Tongue (tissue), 2 donors: ENCODE measurements around the gene RHPN2. TPM values are rescaled to one million over a fixed set of nuclear protein-coding genes. Genes with fewer than 3 reads are reported as not detected.
A peak's percentile ranks its signal among the peaks of the same experiment; 100 is the strongest.
"Not testable (repeated sequence)": the region's sequence is repeated elsewhere in the genome, so short reads cannot be mapped to it uniquely, and the experiment has no call there.

Experiments used
- DNase-seq: peaks from one replicate; pipeline ENCODE4 v3.0.0-alpha.2; 2015
- total RNA-seq: library from RNA; depleted of rRNA; stranded (reverse); fragments of >200 nt; gene quantifications from one replicate; pipeline ENCODE4 v1.2.3, GENCODE V29; 2014

RHPN2 gene
- total RNA-seq, 1 donor from 2014 or later = 4.1 TPM

DNA sequence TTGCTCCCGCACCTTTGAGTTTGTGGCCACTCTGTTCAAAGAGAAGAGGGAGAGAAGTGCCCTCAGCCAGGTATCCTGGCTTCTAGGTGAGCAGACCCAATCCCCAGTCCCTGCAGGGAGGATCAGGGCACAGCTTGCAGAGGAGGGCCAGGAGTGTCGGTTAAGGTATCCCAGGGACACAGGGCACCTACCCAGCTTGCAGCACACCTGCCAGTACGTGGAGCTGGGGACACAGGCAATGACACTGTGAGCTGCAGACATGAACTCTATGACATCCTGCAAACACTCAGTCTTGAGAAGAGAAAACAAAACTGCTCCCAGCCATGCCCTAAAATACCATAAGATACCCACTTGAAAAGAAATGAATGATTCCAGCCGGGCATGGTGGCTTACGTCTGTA is 38.1 kb downstream of the RHPN2 start:
- not testable (repeated sequence) for DNase-seq

DNA sequence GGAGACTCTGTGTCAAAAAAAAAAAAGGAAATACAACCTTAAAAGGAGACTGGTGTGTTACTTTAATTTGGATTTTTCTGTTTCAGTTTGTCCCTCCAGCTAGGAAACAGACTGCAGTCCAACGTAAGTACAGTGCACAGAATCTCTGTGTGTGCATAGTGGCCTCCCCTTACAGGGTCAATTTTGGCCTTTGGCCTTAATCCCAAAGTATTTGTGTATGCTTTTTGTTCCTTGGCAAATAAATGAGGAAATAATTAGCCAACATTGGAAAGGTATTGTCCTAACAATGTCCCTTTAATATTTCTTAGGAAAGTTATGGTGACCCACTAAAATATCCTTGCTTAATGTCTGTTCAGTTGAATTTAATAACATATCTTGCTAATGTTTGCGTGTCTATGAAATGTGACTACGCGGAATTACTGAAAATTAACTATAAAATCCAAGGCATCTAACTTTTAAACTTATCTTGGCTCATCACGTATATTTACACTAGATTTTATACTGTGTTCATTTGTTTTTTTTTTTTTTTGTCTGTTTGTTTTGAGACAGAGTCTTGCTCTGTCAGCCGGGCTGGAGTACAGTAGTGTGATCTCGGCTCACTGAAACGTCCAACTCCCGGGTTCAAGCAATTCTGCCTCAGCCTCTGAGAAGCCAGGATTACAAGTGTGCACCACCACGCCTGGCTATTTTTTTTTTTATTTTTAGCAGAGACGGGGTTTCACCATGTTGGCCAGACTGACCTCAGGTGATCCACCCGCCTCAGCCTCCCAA is 39.0 kb downstream of the RHPN2 start:
- not testable (repeated sequence) for DNase-seq

DNA sequence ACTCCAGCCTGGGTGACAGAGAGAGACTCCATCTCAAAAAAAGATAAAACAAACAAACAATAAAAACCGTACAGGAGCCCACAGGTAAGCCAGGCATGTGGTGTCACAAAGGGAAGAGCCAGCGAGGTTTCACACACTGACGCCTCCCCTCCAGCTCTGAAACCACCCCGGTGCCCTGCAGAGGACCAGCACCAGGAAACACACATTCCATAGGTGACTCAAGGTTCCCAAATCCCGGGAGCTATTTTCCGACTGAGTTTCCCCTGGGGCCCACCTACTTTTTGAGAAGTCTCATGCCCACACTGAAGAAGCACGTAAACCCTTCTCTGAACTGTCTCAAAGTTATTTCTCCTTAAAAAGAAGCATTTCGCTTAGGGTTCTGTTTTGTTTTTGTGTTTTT is 40.3 kb downstream of the RHPN2 start:
- DNase-seq = no peak

DNA sequence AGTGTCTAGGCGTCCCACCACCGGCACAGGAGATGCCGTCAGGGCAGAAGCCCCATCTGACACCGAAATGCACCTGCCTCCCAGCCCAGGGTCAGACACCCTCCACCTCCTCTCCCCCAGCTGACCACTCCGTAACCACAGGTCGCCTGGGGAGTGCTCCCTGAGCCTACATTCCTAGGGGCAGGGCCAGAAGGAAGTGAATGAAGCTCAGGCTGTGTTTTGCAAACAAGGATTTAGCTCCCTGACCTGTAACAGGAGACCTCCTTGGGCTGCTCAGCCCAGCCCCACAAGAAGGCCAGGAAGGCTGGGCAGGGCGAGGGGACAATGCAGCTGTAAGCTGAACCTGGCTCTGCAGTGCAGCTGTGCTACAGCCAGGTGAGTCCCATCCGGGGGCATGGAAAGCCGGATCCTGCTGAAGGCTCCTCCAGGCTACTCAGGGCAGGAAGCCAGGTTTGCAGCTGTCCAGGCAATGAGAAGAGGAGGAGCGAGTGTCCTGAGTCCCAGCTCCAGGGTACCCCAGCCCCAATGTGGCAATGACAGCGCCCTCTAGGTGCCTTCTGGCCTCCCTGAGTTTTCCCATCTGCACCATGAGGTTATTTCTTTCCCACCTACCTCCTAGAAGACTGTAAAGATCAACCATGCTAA is 42.1 kb downstream of the RHPN2 start:
- peak; percentile 44 for DNase-seq

- not testable (repeated sequence) for DNase-seq
These were observed 53.8 kb downstream of the RHPN2 start for GRCh38 chr19:33010891-33011290.

- DNase-seq = no peak
These were observed 56.0 kb downstream of the RHPN2 start for GRCh38 chr19:33008738-33009137.

- peak; percentile 45 for DNase-seq
These were observed 59.2 kb downstream of the RHPN2 start for GRCh38 chr19:33005440-33005839.

- not testable (repeated sequence) for DNase-seq
These were observed 61.2 kb downstream of the RHPN2 start for GRCh38 chr19:33003424-33004024.

DNA sequence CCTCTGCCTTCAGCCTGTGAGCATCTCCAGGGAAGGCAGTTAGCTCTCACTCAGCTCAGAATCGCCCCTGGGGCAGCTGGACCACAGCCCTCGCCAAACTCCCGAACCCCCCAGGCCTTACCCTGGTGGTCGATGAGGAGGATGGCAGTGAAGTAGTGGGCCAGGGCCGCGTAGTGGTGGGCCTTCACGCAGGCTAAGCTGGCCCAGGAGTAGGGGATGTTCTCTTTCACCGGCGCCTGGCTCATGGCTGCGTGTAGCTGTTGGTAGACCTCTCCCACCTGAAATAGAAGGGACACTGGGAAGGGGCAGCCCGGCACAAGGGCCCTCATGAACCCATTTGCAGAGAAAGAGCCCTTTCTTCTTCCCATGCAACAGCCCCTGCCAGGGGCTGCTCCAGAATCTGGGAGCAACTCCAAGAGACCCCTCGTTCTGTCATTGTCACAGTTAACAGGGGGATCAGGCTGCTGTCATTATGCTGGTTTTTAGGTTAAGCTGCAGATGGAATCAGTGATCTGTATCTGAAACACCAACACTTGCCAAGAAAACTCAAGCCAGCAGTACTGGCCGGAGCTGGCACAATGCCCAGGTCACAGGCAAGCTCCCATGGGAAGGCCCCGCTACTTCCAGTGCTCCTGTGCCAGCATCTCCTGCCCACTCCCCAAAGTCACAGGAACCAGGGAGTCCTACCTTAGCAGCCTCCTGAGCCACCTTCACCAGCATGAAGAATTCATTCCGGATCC is 62.4 kb downstream of the RHPN2 start:
- DNase-seq = not testable (repeated sequence)

GRCh38 chr19:33000910-33001309 is 63.8 kb downstream of the RHPN2 start:
- DNase-seq = no peak

DNA sequence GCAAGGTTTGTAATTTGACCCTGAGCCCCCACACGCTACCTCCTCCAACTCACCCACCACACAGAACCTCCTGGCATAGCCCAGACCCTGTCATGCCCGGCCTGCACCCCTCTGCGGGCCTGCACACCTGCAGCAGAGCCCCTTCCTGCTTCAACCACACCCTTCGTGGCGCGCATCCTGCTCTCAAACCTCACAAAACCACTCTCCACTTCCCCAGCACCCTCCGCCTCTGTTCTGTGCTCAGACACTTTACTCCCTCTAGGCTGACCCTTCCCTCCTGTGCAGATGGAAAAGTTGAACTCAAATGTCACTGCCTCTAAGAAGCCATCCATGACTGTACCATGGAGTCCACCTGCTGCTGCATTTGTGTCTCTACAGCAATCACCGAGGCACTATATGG is 64.2 kb downstream of the RHPN2 start:
- no peak for DNase-seq

DNA sequence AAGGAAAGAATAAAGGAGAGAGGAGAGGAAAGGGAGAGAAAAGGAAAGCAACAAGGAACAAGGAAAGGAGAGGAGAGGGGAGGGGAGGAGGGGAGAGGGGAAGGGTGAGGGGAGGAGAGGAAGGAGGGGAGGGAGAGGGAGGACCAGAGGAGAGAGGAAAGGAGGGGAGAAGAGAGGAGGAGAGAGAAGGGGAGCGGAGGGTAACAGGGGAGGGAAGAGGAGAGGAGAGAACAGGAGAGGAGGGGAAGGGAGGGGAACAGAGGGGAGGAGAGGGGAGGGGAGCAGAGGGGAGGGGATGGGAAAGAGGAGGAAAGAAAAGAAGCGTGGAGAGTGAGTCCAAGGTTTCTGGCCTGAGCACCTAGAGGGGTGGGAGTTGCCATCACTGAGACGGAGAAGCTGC is 66.0 kb downstream of the RHPN2 start:
- no peak for DNase-seq

DNA sequence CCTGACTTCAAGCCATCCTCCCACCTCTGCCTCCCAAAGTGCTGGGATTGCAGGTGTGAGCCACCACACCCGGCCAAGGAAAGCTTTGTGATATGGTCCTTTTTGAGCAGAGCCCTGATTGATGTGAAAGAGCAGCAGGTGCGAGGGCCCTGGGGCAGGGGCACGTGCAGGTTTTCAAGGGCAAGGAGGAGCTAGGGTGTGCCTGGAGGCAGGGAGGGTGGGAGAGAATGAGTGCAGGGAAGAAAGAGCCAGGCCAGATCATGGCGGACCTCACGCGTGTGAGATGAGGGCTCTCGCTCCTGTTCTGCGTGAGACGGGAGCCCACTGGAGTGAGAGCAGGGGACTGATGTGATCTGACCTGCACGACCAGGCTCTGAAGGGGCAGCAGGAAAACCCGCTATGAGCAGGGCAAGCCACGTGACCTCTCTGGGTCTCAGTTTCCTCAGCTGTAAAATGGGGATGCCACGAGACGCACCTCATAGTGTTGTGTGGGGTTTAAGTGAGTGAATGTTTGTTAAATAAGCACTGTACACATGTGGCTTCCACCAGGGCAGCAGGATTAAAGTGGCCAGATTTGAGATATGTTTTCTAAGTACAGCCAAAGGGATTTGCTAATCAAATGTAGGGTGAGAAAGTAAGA is 66.9 kb downstream of the RHPN2 start:
- no peak for DNase-seq

DNA sequence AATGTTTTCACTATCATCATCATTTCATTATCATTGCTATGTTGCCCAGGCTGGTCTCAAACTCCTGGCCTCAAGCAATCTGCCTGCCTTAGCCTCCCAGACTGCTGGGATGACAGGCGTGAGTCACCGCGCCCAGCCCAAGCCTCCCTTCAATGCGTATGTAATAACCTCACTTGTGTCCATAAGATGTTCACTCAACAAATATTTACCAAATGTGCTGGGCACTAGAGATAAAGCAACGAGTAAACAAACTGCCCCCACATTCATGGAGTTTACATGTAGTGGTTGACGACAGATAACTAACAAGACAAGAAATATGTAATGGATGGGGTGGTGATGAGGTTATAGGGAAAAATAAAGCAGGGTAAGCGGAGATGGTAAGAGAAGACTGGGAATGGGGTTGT is 67.6 kb downstream of the RHPN2 start:
- DNase-seq = not testable (repeated sequence)

DNA sequence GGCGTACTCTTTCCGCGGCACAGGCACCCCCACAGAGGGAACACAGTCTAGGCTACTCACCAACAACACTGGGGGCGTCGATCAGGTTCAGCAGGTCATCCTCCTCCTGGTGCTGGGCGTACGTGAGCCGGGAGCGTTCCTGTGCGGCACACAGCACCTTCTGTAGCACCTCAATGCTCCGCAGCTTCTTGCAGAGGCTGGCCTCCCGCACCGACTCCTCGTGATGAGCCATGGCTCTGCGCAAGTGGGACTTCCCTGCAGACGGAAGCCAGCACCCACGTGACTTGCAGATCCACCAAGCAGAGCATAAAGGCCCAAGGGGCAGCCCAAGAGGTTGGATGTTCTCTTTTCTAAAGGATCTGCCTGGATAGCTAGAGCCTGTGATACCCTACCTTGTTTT is 68.7 kb downstream of the RHPN2 start:
- not testable (repeated sequence) for DNase-seq

DNA sequence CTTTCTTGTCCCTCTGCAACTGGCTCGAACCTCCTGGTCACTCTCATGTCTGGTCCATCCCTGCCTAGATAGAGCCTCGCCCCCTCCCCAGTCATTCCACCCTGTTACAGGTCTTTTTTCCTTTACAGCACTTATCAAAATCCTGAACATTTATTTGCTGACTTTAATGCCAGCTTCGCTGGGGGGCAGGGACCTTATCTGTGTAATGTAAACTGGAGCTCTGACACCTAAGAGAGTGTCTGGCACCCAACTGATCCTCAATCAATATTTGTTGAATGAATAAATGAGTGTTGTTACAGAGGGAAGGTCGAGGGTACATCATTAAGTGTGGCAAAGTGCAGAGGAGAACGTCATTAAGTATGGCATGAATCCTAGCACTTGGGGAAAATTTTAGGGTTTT is 76.0 kb downstream of the RHPN2 start:
- DNase-seq = no peak

DNA sequence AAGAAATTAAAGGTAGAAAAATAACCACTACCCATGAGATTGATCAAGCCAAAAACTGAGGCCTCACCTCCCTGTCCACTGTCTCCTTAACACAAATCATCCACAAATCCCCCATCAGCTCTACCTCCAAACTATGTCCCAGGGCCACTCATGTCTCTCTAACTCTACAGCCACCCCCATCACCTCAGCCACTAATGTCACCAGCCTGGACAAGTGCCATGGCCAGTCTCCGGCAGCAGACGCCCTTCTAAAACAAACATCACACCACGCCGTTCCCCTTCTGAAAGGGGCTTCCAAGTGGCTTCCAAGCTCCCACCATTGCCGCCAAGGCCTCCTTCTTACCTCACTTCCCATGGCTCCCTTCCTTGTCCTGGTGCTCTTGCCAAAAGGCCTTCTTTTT is 76.4 kb downstream of the RHPN2 start:
- not testable (repeated sequence) for DNase-seq

DNA sequence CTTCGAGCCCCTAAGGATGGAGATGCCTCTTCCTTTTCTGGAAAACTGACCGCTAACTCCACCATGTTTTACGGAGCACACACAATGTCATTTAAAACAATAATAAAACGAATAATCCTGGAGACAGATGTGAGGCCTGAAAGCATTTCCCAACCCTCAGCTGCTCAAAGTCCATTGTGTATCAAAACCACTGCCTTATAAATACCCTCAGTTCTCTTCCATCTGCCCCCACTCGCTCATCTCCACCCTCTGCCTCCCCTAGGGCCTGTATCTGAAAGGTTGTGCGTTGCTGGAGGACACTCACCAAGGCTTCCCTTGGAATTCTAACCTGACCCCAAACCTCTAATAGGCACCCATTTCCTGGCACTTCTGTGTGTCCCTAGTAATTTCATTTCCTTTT is 82.2 kb downstream of the RHPN2 start:
- not testable (repeated sequence) for DNase-seq

DNA sequence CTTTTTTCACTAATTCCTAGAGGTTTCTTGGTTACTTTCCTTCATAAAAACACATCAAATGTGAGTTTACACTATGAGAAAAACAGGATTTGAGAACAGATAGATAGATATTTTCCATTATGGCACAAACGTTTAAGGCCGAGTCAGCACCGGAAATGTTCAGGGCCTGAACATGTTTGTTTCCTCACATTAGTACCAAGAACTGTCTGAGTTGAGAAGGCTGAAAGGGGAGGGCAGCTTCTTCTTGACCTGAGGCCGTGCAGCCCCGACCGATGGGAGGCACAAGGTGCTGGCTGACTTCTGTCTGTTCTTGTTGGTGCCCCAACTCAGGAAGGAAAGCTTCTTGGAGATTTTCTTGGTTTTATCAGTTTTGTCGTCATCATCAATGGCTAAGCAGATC is 84.9 kb downstream of the RHPN2 start:
- not testable (repeated sequence) for DNase-seq

DNA sequence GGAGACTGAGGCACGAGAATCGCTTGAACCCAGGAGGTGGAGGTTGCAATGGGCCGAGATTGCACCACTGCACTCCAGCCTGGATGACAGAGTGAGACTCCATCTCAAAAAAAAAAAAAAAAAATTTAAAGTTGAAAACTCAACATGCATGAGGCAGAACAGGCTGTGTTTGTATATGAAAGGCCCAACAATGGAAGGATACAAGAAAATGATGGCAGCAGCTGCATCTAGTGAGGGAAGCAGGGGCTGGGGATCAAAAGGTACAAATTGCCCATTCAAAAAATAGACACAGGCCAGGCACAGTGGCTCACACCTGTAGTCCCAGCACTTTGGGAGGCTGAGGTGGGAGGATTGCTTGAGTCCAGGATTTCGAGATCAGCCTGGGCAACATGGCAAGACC is 86.9 kb downstream of the RHPN2 start:
- DNase-seq = not testable (repeated sequence)

GRCh38 chr19:32977280-32977679 is 87.4 kb downstream of the RHPN2 start:
- peak; percentile 40 for DNase-seq

DNA sequence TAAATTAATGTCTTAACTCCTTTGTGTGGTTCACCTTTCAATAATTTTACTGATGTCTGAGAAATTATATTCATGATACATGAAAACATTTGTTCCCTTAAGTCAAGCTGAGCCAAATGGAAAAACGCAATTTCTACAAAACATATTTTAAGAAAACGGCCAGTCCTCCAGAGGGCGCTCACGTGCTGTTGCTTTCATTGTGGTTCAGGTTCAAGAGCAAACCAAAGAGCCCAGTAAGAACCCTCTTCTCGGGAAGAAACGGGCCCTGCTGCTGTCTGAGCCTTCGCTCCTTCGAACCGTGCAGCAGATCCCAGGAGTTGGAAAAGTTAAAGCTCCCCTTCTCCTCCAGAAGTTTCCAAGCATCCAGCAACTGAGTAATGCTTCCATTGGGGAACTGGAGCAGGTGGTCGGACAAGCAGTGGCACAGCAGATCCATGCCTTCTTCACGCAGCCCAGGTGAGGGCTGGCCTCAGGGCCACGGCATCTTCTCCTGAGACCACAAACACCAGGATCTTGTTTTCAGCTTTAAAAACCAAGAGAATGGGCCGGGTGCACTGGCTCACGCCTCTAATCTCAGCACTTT is 88.4 kb downstream of the RHPN2 start:
- peak; percentile 79 for DNase-seq
